SH-SY5Y (cell line): ENCODE measurements around the gene CSPG4.

ENCODE experiments used
- GATA2 ChIP-seq: IDR thresholded peaks from 2 replicates; pipeline ENCODE4 v1.6.1; 2011; ENCODE audit warnings: mild to moderate bottlenecking, low read depth, low read length
- GATA3 ChIP-seq: IDR thresholded peaks from 2 replicates; pipeline ENCODE4 v1.6.1; 2011; ENCODE audit warnings: low read depth, mild to moderate bottlenecking, low read length, moderate library complexity

CSPG4 gene

DNA sequence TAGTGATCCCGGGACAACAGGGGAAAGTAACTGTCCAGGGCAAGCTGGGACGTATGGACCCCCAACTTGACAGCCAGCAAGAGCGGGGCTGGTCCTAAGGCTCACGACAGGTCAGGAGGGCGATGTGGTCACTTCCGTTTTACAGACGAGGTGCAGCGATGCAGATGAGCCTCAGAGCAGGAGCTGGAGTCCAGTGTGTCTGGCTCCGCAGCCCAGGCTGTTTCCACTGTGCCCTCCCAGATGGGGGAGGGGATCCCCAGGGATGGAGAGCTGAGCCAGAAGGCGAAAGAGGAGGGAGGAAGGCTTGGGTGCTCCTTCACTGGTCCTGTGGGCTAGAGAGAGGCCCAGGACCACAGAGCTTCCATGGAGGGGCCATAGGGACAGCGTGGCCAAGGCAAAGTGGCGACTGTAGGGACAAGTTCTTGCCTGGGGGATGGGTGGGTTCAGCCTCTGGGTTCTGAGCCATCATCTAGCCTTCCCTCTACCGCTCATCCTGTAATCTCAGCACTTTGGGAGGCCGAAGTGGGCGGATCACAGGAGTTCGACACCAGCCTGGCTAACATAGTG, 59.2 kb downstream of the CSPG4 start:
- no peak for TF ChIP-seq GATA3

DNA sequence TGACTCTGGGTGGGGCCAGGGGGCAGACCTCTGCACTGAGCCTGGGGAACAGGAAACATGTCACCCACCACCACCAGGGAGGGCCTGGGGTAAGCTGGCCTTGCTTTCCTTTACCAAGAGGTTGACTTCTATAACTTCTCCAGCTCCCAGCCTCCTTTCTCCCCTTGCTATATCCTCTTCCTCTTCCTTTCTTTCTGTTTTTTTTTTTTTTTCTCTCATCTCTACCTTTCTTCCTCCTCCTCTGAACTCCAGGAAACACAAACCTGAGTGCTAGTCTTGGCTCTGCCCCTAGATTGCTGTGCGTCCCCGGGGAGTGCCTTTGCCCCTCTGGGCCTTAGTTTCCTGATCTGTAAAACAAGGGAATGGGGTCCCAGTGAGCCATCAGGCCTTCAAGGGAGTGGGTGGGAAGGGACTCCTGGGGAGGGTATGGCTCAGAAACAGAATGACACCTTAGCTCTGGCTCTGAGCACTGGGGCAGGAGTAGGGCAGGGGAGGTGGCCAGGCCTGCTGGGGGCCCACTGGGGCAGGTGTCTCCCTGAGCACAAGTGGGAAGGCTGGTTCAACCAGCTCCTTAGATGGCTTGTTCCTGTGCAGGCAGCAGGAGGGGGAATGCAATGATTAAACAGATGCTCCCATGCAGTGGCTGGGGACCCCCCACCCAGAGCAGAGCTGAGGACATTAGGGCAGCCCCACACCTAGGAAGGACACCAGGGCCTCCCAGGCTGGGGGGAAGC, 60.7 kb downstream of the CSPG4 start:
- TF ChIP-seq GATA2 (no peak), GATA3 (no peak)

DNA sequence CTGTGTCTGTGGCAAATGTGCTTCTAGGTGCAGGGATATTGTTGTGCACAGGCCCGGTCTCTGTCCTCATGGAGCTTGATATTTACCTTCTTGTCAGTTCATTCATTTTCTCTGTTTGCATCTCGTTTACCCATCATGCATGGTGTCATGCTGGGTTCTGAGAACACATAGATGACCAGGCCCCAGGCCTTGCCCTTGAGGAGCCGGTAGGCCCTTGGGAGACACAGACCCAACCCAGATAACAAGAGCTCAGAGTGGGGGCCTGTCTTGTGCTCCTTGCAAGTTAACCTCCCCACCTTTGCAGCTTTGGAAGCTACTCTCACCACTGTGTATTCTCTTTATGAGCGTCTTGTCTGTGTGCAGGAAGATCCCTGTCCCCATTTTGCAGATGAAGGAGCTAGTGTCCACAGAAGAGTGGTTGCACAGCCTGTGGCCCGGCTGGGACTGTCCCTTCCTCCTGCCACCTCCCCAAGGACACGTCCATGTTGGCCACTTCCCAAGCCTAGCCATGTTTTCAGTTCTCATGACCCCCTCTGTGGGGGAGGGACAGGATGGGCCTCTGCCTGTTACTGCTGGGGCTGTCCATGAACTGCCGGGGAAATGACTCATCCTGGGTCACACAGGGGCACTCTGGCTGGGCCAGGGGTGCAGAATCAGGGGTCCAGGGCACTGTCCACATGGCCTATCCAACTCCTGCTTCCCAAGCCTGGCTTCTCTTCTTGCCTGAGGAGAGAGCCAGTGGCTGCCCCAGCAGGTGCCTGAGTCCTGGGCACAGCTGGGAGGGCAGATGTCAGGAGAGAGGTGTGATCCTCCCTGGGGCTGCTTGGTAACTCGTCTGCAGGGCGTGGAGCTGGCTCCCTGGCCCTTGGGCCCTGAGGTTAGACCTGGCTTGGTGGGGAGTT, 61.5 kb downstream of the CSPG4 start:
- TF ChIP-seq GATA3 (no peak), GATA2 (no peak)

DNA sequence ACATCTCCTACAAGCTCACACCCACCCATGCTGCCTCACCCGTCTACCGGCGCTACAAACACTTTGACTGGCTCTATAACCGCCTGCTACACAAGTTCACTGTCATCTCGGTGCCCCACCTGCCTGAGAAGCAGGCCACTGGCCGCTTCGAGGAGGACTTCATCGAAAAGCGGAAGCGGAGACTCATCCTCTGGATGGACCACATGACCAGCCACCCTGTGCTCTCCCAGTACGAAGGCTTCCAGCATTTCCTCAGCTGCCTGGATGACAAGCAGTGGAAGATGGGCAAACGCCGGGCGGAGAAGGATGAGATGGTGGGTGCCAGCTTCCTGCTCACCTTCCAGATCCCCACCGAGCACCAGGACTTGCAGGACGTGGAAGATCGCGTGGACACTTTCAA, 62.8 kb downstream of the CSPG4 start:
- TF ChIP-seq GATA3 (no peak), GATA2 (no peak)

- no peak for TF ChIP-seq GATA3
- no peak for TF ChIP-seq GATA2
Measured at GRCh38 chr15:75649045-75649761, 63.4 kb downstream of the CSPG4 start.

- TF ChIP-seq GATA3: no peak
- TF ChIP-seq GATA2: no peak
Measured at GRCh38 chr15:75648156-75649000, 64.3 kb downstream of the CSPG4 start.

DNA sequence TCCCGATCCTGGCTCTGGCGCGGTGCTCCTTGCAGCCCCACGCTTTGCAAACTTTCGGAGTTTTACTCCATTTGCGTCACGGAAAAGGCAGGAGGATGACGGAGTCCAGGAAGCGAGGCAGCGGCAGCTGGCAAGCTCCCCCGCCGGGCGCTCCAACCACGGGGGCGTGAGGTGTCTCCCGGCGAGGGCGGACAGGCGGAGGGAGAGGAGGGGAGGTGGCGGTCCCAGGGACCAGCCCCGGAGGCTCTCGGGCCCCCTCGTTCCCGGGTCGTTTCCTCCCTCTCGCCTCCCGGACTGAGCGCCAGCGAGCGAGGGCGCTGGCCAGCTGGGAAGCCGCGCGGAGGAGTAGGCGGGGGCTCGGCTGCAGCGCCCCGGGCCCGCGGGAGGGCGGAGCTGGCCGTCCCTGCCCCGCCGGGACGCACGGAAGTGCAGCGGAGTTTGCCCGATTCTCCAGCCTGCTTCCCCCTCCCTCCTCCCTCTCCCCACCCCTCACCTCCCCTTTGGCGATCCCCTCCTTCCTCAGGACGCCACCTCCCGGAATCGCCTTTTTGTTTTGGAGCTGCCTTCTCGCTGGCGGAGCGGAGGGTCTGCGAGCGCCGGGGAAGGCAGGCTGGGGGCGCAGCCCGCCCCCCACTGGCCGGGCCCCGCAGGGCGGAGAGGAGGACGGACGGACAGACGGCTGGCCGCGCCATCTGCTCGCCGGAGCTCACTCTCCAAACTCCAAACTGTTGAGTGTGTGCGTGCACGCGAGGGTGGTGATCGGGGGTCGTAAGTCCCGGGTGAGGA, 65.1 kb downstream of the CSPG4 start, which contains the start of gene SNX33:
SNX33 (plus strand) TSS at position 543 of the 786 bp plus-strand sequence. CDS start 1,191 bp downstream, outside the sequence.
- TF ChIP-seq GATA3 (no peak), GATA2 (no peak)

GRCh38 chr15:75646944-75647364, 65.7 kb downstream of the CSPG4 start:
- TF ChIP-seq GATA3 (no peak), GATA2 (no peak)

DNA sequence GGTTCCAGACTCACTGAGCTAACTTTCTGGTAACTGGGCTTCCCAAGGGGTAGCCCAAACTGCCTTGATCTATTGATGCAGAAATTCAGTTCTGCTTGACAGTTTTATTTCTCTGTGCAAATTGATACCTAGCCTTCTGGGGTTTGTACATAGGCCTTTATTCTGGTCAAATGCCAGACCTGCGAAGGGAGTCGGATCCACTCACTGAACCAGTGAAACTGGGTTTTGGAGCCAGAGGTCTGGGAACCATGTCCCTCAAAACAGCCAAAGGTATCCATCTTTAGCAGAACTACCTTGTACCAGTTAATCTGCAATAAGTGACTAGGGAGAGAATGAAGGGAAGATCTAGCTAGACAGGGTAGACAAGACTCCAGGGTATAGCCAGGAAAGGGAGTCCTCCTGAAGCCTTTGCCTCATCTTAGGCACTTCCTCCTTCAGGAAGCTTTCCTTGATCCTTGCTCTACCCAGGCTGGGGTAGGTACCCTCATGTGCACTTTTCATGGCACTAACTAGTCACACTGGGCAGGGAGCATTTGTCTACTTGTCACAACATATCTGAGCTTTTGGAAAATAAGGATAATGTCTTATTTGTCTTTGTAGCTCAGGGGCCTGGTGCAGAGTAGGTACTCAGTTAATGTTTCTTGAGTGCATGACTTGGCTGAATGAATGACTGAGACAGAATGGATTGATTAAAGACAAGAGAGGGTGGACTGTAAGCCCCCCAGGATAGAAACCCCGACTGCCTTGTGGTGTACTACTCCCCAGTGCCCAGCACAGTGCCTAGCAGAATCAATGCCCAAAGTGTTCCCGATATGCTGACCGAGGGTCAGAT, 66.3 kb downstream of the CSPG4 start:
- no peak for TF ChIP-seq GATA2

GRCh38 chr15:75644376-75644775, 68.3 kb downstream of the CSPG4 start:
- TF ChIP-seq GATA2 (no peak), GATA3 (no peak)

GRCh38 chr15:75641603-75642002, 71.0 kb downstream of the CSPG4 start:
- TF ChIP-seq GATA2 (no peak), GATA3 (no peak)

DNA sequence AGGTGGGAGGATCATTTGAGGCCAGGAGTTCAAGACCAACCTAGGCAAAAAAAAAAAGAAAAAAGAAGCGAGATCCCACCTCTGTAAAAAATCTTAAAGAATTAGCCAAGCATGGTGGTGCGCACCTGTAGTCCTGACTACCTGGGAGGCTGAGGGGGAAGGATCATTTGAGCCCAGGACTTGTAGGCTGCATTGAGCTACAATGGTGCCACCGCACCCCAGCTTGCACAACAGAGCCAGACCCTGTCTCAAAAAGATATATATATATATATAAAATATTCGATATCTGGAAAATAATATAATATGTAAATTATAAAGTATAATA, 71.5 kb downstream of the CSPG4 start:
- no peak for TF ChIP-seq GATA3
- no peak for TF ChIP-seq GATA2
